Hindlimb muscle (tissue), 1 donor: ENCODE results near the gene MIPEP. TPM values are rescaled to one million over a fixed set of nuclear protein-coding genes. Genes with fewer than 3 reads are reported as not detected.

Source experiments
- polyA plus RNA-seq: library from polyadenylated mRNA; unstranded; fragments of 120-200 nt; gene quantifications from one replicate; pipeline ENCODE4 v1.2.1, GENCODE V29; 2013; ENCODE audit not compliant: insufficient read length

The MIPEP gene
- polyA plus RNA-seq, 1 donor = 6.9 TPM

Other genes with a start within 250 kb of the MIPEP start
- gene C1QTNF9B, start 8.1 kb upstream of the MIPEP start, polyA plus RNA-seq = 2.5 TPM